ENCODE data around the gene ARPC1B.

GRCh38 chr7:99419323-99420021 lies 44.9 kb downstream of the ARPC1B start:
- TF ChIP-seq, protein P1, sequence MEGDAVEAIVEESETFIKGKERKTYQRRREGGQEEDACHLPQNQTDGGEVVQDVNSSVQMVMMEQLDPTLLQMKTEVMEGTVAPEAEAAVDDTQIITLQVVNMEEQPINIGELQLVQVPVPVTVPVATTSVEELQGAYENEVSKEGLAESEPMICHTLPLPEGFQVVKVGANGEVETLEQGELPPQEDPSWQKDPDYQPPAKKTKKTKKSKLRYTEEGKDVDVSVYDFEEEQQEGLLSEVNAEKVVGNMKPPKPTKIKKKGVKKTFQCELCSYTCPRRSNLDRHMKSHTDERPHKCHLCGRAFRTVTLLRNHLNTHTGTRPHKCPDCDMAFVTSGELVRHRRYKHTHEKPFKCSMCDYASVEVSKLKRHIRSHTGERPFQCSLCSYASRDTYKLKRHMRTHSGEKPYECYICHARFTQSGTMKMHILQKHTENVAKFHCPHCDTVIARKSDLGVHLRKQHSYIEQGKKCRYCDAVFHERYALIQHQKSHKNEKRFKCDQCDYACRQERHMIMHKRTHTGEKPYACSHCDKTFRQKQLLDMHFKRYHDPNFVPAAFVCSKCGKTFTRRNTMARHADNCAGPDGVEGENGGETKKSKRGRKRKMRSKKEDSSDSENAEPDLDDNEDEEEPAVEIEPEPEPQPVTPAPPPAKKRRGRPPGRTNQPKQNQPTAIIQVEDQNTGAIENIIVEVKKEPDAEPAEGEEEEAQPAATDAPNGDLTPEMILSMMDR (conservative IDR thresholded peaks at IDR 0.05; ENCODE audit: low read depth in 2 of 2) = no peak
- no peak for TF ChIP-seq EZH2 (IDR thresholded peaks at IDR 0.05; ENCODE audit: low read depth, unreplicated experiment)
- no peak for TF ChIP-seq EZH2phosphoT487 (IDR thresholded peaks at IDR 0.05; ENCODE audit: unreplicated experiment)
- no peak for TF ChIP-seq POLR2AphosphoS5 (IDR thresholded peaks at IDR 0.05; ENCODE audit: low read depth)
- no peak for TF ChIP-seq JUNB (IDR thresholded peaks at IDR 0.05; ENCODE audit: unreplicated experiment)
- no peak for TF ChIP-seq ZNF114 (CRISPR knock-in tag; IDR thresholded peaks at IDR 0.05)
- TF ChIP-seq CREB1 (CRISPR knock-in tag; IDR thresholded peaks at IDR 0.05; ENCODE audit: low read depth) = no peak
- no peak for TF ChIP-seq STAT1 (IDR thresholded peaks at IDR 0.05; ENCODE audit: unreplicated experiment)
- no peak for TF ChIP-seq ZNF331 (CRISPR knock-in tag; IDR thresholded peaks at IDR 0.05; ENCODE audit: low read depth)

Measured in GM23338 (cell line).